Stimulated activated CD4-positive, alpha-beta T cell treated with anti-CD3 and anti-CD28 coated beads, Interleukin-4, amount 100 ng/mL, for 1 hour (primary cell): Measurements from ENCODE around the gene AOPEP.

ENCODE experiments used
- DNase-seq: peaks from one replicate; pipeline ENCODE4 v3.0.0-alpha.2; 2020

Gene AOPEP

GRCh38 chr9:94794476-94795167, 68.1 kb downstream of the AOPEP start:
- no peak for DNase-seq

GRCh38 chr9:94796687-94797086, 70.2 kb downstream of the AOPEP start:
- DNase-seq: no peak

- DNase-seq: no peak
Measured at GRCh38 chr9:94798201-94798600, 71.7 kb downstream of the AOPEP start.

- DNase-seq: no peak
Measured at GRCh38 chr9:94798708-94799107, 72.2 kb downstream of the AOPEP start.

- DNase-seq: no peak
Measured at GRCh38 chr9:94799578-94800264, 73.2 kb downstream of the AOPEP start.

- DNase-seq: no peak
Measured at GRCh38 chr9:94800424-94801117, 74.1 kb downstream of the AOPEP start.

- no peak for DNase-seq
Measured at GRCh38 chr9:94801234-94801633, 74.7 kb downstream of the AOPEP start.

GRCh38 chr9:94801681-94802080, 75.2 kb downstream of the AOPEP start:
- no peak for DNase-seq

- no peak for DNase-seq
Measured at GRCh38 chr9:94802251-94802650, 75.8 kb downstream of the AOPEP start.

- no peak for DNase-seq
Measured at GRCh38 chr9:94802793-94803192, 76.3 kb downstream of the AOPEP start.

GRCh38 chr9:94804316-94804715, 77.8 kb downstream of the AOPEP start:
- DNase-seq: no peak

- DNase-seq: no peak
Measured at GRCh38 chr9:94805051-94805489, 78.6 kb downstream of the AOPEP start.

- DNase-seq: no peak
Measured at GRCh38 chr9:94805585-94805984, 79.1 kb downstream of the AOPEP start.

GRCh38 chr9:94806307-94806893, 79.9 kb downstream of the AOPEP start:
- no peak for DNase-seq

- no peak for DNase-seq
Measured at GRCh38 chr9:94807556-94807955, 81.1 kb downstream of the AOPEP start.

GRCh38 chr9:94808926-94809700, 82.6 kb downstream of the AOPEP start:
- no peak for DNase-seq

- no peak for DNase-seq
Measured at GRCh38 chr9:94809778-94810177, 83.3 kb downstream of the AOPEP start.

GRCh38 chr9:94811074-94811473, 84.6 kb downstream of the AOPEP start:
- no peak for DNase-seq

- no peak for DNase-seq
Measured at GRCh38 chr9:94812343-94812742, 85.8 kb downstream of the AOPEP start.

GRCh38 chr9:94813379-94813778, 86.9 kb downstream of the AOPEP start:
- DNase-seq: no peak

- no peak for DNase-seq
Measured at GRCh38 chr9:94817291-94818177, 91.0 kb downstream of the AOPEP start.

- no peak for DNase-seq
Measured at GRCh38 chr9:94818178-94818541, 91.7 kb downstream of the AOPEP start.
